NB4 (cell line): ENCODE results near the gene REEP3.

Experiments
- CTCF ChIP-seq: IDR thresholded peaks from one replicate; pipeline ENCODE4 v1.5.1; 2012; ENCODE audit warnings: low read depth, low read length
- MYC ChIP-seq: IDR thresholded peaks from 2 replicates; pipeline ENCODE4 v1.6.1; 2011; ENCODE audit warnings: low read depth, low read length
- POLR2A ChIP-seq: IDR thresholded peaks from 2 replicates; pipeline ENCODE4 v1.6.1; 2011; ENCODE audit warnings: mild to moderate bottlenecking; ENCODE audit not compliant: insufficient read length; ENCODE audit errors: extremely low read depth

- TF ChIP-seq CTCF (no peak), POLR2A (no peak), MYC (no peak)
These were observed 41.7 kb downstream of the REEP3 start for GRCh38 chr10:63562857-63563256.
